ENCODE measurements around the gene GLS2.

GRCh38 chr12:56521209-56521589, 33.2 kb upstream of the GLS2 start:
- TF ChIP-seq CTCF (IDR thresholded peaks at IDR 0.05) = no peak
- TF ChIP-seq POLR2A (IDR thresholded peaks at IDR 0.05) = no peak
- TF ChIP-seq POLR2AphosphoS5 (IDR thresholded peaks at IDR 0.05) = no peak

Data from prostate gland (tissue), 2 donors.